Tibial nerve (tissue), 4 donors: Measurements from ENCODE around the gene SMAD7. TPM values are rescaled to one million over a fixed set of nuclear protein-coding genes. Genes with fewer than 3 reads are reported as not detected.

Experiments
- DNase-seq, 2 donors: peaks; one replicate each; pipeline ENCODE4 v3.0.0-alpha.2; 2019; ENCODE audit warnings: low spot score in 2 of 2
- H3K27ac ChIP-seq, 4 donors: fragments of 200-600 bp; sonication (generic) in 3 of 4; one replicate each; pipeline ENCODE4 v1.5.1; 2017 to 2019; ENCODE audit warnings: mild to moderate bottlenecking in 1 of 4
- H3K27me3 ChIP-seq, 2 donors: fragments of 200-600 bp; sonication (generic) in 1 of 2; one replicate each; pipeline versions ENCODE4 v1.5.1 to v1.6.0; 2017 to 2019
- H3K36me3 ChIP-seq, 3 donors: fragments of 200-600 bp; sonication (generic); one replicate each; pipeline ENCODE4 v1.5.1; 2018 to 2019
- H3K4me1 ChIP-seq, 4 donors: fragments of 200-600 bp; sonication (generic) in 3 of 4; one replicate each; pipeline ENCODE4 v1.5.1; 2017 to 2019
- H3K4me3 ChIP-seq, 4 donors: fragments of 200-600 bp; sonication (generic) in 3 of 4; one replicate each; pipeline ENCODE4 v1.5.1; 2017 to 2019; ENCODE audit warnings: mild to moderate bottlenecking in 1 of 4, moderate library complexity in 1 of 4
- H3K9me3 ChIP-seq, 4 donors: fragments of 200-600 bp; sonication (generic) in 3 of 4; one replicate each; pipeline ENCODE4 v1.5.1; 2017 to 2019
- CTCF ChIP-seq, 5 experiments: fragments of 200-600 bp in 3 of 5; fragments of 450-650 bp in 2 of 5; sonication (generic) in 3 of 5; IDR thresholded peaks; one replicate each; pipeline ENCODE4 v1.5.1; 2016 to 2019; ENCODE audit warnings: antibody characterized with exemption in 5 of 5, mild to moderate bottlenecking in 3 of 5, moderate library complexity in 2 of 5
- EP300 ChIP-seq, 2 donors: sonication (generic); formaldehyde crosslinking; IDR thresholded peaks; one replicate each; pipeline ENCODE4 v1.6.1; 2017; ENCODE audit warnings: antibody characterized with exemption in 2 of 2, mild to moderate bottlenecking in 1 of 2
- POLR2A ChIP-seq, 2 donors: fragments of 450-650 bp; IDR thresholded peaks; one replicate each; pipeline ENCODE4 v1.6.1; 2017; ENCODE audit warnings: antibody characterized with exemption in 2 of 2, mild to moderate bottlenecking in 2 of 2, moderate library complexity in 2 of 2
- WGBS, 2 donors: methylation state at CpG; one replicate each; pipeline ENCODE4 v1.1.5; 2018; 5-methylcytosine and 5-hydroxymethylcytosine counted together
- total RNA-seq, 4 donors: library from RNA; depleted of rRNA; stranded (reverse); fragments of >200 nt; gene quantifications; one replicate each; pipeline ENCODE4 v1.1.0, GENCODE V29; 2016

The SMAD7 gene
- total RNA-seq, 4 donors from 2014 or later = 34.3 to 56.8 (median 35.6) TPM

DNA sequence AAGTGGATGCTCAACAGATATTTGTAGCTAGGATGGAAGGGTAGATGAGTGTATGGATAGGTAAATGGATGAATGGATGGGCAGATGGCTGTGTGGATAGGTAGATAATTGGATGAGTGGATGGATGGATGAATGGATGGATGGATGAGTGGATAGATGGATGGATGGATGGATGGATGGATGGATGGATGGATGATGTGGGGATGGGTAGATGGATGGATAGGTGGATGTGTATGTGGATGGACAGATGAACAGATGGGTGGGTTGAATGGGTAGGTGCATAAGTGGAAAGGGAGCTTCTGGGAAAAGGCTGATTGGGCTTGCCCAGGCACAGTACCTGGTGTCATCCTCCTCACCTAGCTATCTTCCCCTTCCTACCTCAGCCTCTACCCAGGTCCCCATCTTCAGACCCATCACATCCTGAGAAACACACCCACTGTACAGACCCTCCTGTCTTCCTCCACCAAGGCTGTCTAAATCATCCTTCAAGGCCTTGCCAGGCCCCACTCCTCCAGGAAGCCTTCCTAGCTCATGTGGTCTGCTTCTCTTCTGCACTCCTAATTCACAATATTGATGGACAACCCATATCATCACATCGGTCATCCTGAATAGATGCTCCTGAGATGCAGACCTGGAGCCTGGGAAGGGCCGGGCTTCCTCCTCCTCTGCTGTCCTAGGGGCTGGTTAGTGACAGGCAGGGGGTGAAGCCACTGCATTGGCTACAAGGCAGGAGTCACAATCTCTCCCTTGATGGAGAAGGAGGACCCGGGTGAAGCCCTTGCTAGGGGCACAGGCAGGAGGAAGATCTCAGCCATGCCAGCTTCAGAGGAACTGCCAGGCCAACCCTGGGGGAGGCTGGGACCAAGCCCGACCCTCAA is 49.4 kb downstream of the SMAD7 start:
- Histone ChIP-seq H3K27me3 (no peaks in the 10 kb centered on the region), H3K36me3 (no peaks in the 10 kb centered on the region), H3K27ac (peak overlapping the region in 3 of 4 donors; percentile 62 to 76 (median 71)), H3K9me3 (peaks cover 0 to 15% (median 0%) of the 10 kb centered on the region in 4 donors), H3K4me1 (peaks cover 0 to 34% (median 19%) of the 10 kb centered on the region in 4 donors), H3K4me3 (no peak overlapping the region)
- TF ChIP-seq POLR2A (IDR thresholded peaks at IDR 0.05) (no peak), EP300 (IDR thresholded peaks at IDR 0.05) (no peak), CTCF (IDR thresholded peaks at IDR 0.05) (no peak)
- no peak for DNase-seq
- WGBS, 2 donors = 44 to 62% methylated on average over 3 to 4 of the region's 4 CpGs

DNA sequence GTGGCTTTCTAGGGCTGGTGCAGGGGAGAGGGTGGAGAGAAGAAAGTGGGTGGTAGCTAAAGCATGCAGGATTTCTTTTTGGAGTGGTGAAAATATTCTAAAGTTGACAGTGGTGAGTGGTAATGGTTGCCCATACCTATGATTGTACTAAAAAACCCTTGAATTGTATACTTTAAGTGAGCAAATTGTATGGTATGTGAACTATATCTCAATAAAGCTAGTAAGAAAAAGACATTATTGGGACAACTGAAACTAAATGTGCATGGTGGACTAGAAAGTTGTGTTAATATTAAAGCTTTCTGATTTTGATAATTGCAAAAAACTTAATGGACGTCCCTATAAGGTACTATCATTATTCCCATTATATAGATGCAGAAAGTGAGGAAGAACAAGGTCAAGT is 50.3 kb downstream of the SMAD7 start:
- Histone ChIP-seq H3K4me3 (no peak overlapping the region), H3K36me3 (no peaks in the 10 kb centered on the region), H3K27me3 (no peaks in the 10 kb centered on the region), H3K27ac (no peak overlapping the region), H3K4me1 (peaks cover 0 to 36% (median 19%) of the 10 kb centered on the region in 4 donors), H3K9me3 (peaks cover 0 to 15% (median 0%) of the 10 kb centered on the region in 4 donors)
- 86 to 88% methylated on average over 1 of the region's 1 CpG for WGBS, 2 donors
- DNase-seq = no peak
- TF ChIP-seq EP300 (IDR thresholded peaks at IDR 0.05) = no peak

DNA sequence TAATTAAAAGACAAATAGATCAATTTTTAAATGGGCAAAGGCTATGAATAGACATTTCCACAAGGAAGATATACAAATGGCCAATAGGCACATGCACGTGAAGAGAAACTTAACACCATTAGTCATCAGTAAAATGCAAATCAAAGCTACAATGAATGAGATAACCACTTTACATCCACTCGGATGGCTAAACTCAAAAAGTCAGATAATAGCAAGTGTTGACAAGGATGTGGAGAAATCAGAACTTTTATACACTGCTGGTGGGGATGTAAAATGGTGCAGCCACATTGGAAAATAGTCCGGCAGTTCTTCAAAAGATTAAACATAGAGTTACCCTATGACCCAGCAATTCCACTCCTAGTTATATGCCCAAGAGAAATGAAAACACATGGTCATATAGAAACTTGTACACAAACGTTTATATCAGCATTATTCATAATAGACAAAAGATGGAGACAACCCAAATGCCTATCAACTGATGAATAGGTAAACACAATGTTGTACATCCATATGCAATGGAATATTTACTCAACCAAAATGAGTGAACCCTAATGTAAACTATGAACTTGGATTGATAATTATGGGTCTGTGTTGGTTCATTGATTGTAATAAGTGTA is 51.1 kb downstream of the SMAD7 start:
- DNase-seq = no peak
- Histone ChIP-seq H3K4me1 (peaks cover 0 to 36% (median 19%) of the 10 kb centered on the region in 4 donors), H3K36me3 (no peaks in the 10 kb centered on the region), H3K9me3 (peaks cover 0 to 8% (median 0%) of the 10 kb centered on the region in 4 donors), H3K27me3 (no peaks in the 10 kb centered on the region), H3K27ac (no peak overlapping the region), H3K4me3 (no peak overlapping the region)
- TF ChIP-seq CTCF (IDR thresholded peaks at IDR 0.05) (no peak), EP300 (IDR thresholded peaks at IDR 0.05) (no peak), POLR2A (IDR thresholded peaks at IDR 0.05) (no peak)
- 78 to 81% methylated on average over 4 of the region's 4 CpGs for WGBS, 2 donors

GRCh38 chr18:48898521-48898920 is 52.2 kb downstream of the SMAD7 start:
- 78 to 86% methylated on average over 4 of the region's 4 CpGs for WGBS, 2 donors

DNA sequence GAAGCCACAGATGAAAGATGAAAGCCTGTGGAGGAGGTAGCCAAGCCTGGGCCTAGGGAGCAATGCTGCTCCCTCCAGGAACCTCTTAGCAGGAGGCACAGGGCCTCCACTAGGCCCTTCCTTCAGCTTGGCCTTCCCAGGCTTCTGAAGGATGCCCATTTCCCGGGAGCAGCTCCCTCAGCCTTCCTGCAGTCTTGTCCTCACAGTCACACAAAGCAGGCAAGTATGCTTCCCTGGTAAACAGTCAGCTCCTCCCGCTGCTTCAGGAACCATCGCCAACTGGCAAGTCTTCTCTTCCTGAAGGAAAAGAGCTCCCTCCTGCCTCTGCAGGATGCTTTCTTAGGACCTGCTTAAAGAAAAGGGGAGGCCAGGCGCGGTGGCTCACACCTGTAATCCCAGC is 53.2 kb downstream of the SMAD7 start:
- TF ChIP-seq CTCF (IDR thresholded peaks at IDR 0.05) (no peak), POLR2A (IDR thresholded peaks at IDR 0.05) (no peak)
- no peak for DNase-seq
- no peak overlapping the region for H3K4me3 ChIP-seq
- peaks cover 0 to 36% (median 14%) of the 10 kb centered on the region in 4 donors for H3K4me1 ChIP-seq
- H3K27me3 ChIP-seq = no peaks in the 10 kb centered on the region
- WGBS, 2 donors = 81 to 84% methylated on average over 5 of the region's 5 CpGs
- H3K9me3 ChIP-seq = no peaks in the 10 kb centered on the region
- peak overlapping the region in 1 of 4 donors; percentile 29 for H3K27ac ChIP-seq
- H3K36me3 ChIP-seq = no peaks in the 10 kb centered on the region

More at GRCh38 chr18:48898521-48898920, 52.2 kb downstream of the SMAD7 start:
- no peaks in the 10 kb centered on the region for H3K27me3 ChIP-seq
- no peak overlapping the region for H3K27ac ChIP-seq
- no peak for DNase-seq
- TF ChIP-seq POLR2A (IDR thresholded peaks at IDR 0.05) = no peak
- H3K4me3 ChIP-seq = no peak overlapping the region
- no peaks in the 10 kb centered on the region for H3K36me3 ChIP-seq
- H3K4me1 ChIP-seq = peaks cover 0 to 42% (median 19%) of the 10 kb centered on the region in 4 donors
- no peaks in the 10 kb centered on the region for H3K9me3 ChIP-seq
